Spleen (tissue), 7 donors: Measurements from ENCODE around the gene TXNDC11.

Source experiments
- POLR2A ChIP-seq, 3 donors: fragments of 450-650 bp; IDR thresholded peaks; one replicate each; pipeline ENCODE4 v1.5.1; 2017; ENCODE audit warnings: antibody characterized with exemption in 3 of 3, mild to moderate bottlenecking in 1 of 3
- POLR2AphosphoS5 ChIP-seq, 3 donors: sonication (generic); formaldehyde crosslinking; IDR thresholded peaks; one replicate each; pipeline ENCODE4 v1.5.1; 2017; ENCODE audit warnings: antibody characterized with exemption in 3 of 3
- TF ChIP-seq, protein P1 (sequence below), 11 experiments: fragments of 200-600 bp in 7 of 11; fragments of 450-650 bp in 4 of 11; sonication (generic) in 4 of 11; IDR thresholded peaks in 8 of 11; conservative IDR thresholded peaks in 3 of 11; 1 replicate in 7 of 11; 2 replicates in 4 of 11; pipeline versions ENCODE4 v1.4.0 to v1.8.0; 2016 to 2021; ENCODE audit warnings: antibody characterized with exemption in 11 of 11, inconsistent platforms in 4 of 11, mild to moderate bottlenecking in 1 of 11
- donor health status: DM: no; HTN: no; CAD: no; lungs with moderate emphysema.
- donor health status: DM: no; HTN: no; CAD: no.
- donor health status: DM: no; HTN: no; CAD: no.

- TF ChIP-seq, protein P1, sequence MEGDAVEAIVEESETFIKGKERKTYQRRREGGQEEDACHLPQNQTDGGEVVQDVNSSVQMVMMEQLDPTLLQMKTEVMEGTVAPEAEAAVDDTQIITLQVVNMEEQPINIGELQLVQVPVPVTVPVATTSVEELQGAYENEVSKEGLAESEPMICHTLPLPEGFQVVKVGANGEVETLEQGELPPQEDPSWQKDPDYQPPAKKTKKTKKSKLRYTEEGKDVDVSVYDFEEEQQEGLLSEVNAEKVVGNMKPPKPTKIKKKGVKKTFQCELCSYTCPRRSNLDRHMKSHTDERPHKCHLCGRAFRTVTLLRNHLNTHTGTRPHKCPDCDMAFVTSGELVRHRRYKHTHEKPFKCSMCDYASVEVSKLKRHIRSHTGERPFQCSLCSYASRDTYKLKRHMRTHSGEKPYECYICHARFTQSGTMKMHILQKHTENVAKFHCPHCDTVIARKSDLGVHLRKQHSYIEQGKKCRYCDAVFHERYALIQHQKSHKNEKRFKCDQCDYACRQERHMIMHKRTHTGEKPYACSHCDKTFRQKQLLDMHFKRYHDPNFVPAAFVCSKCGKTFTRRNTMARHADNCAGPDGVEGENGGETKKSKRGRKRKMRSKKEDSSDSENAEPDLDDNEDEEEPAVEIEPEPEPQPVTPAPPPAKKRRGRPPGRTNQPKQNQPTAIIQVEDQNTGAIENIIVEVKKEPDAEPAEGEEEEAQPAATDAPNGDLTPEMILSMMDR (IDR thresholded peaks at IDR 0.05 in 8 of 11, conservative IDR thresholded peaks at IDR 0.05 in 3 of 11) = no peak
- TF ChIP-seq POLR2AphosphoS5 (IDR thresholded peaks at IDR 0.05) = no peak
- no peak for TF ChIP-seq POLR2A (IDR thresholded peaks at IDR 0.05)
Measured at GRCh38 chr16:11636172-11636721, 106.4 kb downstream of the TXNDC11 start.
